ENCODE results near the gene RBMY1D. TPM values are rescaled to one million over a fixed set of nuclear protein-coding genes. Genes with fewer than 3 reads are reported as not detected.

The RBMY1D gene
- total RNA-seq, 1 experiment from 2014 or later: not detected

DNA sequence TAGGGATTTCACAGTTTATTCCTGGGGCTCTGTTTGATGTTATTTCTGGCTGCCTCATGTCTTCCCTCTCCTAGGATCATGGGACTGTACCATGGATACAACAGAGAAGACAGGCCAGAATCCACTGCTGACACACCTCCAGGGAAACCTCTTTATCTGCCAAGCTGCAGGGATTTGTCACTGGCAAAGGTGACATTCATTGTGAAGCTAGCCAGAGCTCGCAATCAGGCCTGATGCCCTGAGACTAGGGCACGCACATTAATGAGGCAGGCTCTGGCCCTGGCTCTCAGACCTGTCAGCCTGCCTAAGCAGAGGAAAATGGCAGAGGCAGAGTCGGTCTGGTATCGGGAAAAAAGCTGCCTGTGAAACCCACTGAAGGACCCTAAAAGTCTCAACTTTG lies 52.2 kb downstream of the RBMY1D start:
- DNase-seq: no peak
- Histone ChIP-seq H4K20me1 (ENCODE audit: insufficient read depth) (no peaks in the 10 kb centered on the region), H3K9me2 (ENCODE audit: insufficient read depth) (no peaks in the 10 kb centered on the region), H3K36me3 (ENCODE audit: low read depth) (no peaks in the 10 kb centered on the region), H3K27me3 (ENCODE audit: insufficient read depth, low read depth) (no peaks in the 10 kb centered on the region), H3K79me2 (ENCODE audit: low read depth) (no peaks in the 10 kb centered on the region), H3F3A (ENCODE audit: insufficient read depth, low read depth) (no peaks in the 10 kb centered on the region), H3K9me3 (ENCODE audit: insufficient read depth, low read depth) (no peaks in the 10 kb centered on the region), H3K27ac (no peak overlapping the region), H3K4me1 (replicated peaks; ENCODE audit: insufficient read depth) (no peaks in the 10 kb centered on the region), H3K4me2 (no peak overlapping the region), H2AFZ (no peak overlapping the region), H3K4me3 (no peak overlapping the region)
- ChIA-PET CTCF (no interaction called here), POLR2A (ENCODE audit: unreplicated experiment) (no interaction called here)
- TF ChIP-seq EZH2 (IDR thresholded peaks at IDR 0.05; ENCODE audit: low read depth) (no peak), CTCF (conservative IDR thresholded peaks at IDR 0.05) (no peak)
- intact Hi-C loops (cut with micrococcal nuclease; ENCODE audit: unreplicated experiment): no loop called here
- no TSS peak for BruUV-seq (replicated peaks)

DNA sequence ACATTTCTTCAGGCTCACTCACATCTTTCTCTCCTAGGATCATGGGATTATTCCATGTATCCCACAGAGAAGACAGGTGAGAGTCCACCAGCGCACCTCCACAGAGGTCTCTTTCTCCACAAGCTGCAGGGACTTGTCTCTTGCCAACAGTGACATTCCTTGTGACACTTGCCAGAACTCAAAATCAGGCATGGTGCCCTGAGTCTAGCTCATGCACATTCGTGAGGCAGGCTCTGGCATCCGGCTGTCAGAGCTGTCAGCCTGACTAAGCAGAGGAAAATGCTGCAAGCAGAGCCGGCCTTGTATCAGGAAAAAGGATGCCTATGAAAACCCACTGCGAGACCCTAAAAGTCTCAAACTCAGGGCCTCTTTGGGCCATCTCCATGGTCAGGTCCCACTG lies 54.8 kb downstream of the RBMY1D start:
- Histone ChIP-seq H3K4me1 (replicated peaks; ENCODE audit: insufficient read depth) (no peaks in the 10 kb centered on the region), H3K27ac (no peak overlapping the region), H3K4me3 (no peak overlapping the region), H3K27me3 (ENCODE audit: insufficient read depth, low read depth) (no peaks in the 10 kb centered on the region), H3K9me2 (ENCODE audit: insufficient read depth) (no peaks in the 10 kb centered on the region), H3K36me3 (ENCODE audit: low read depth) (no peaks in the 10 kb centered on the region), H4K20me1 (ENCODE audit: insufficient read depth) (no peaks in the 10 kb centered on the region), H2AFZ (no peak overlapping the region), H3K4me2 (no peak overlapping the region), H3F3A (ENCODE audit: insufficient read depth, low read depth) (no peaks in the 10 kb centered on the region), H3K9me3 (ENCODE audit: insufficient read depth, low read depth) (no peaks in the 10 kb centered on the region), H3K79me2 (ENCODE audit: low read depth) (no peaks in the 10 kb centered on the region)
- CTCF ChIA-PET: no interaction called here
- intact Hi-C loops (cut with micrococcal nuclease; ENCODE audit: unreplicated experiment): no loop called here
- TF ChIP-seq CTCF (conservative IDR thresholded peaks at IDR 0.05) (no peak), EZH2 (IDR thresholded peaks at IDR 0.05; ENCODE audit: low read depth) (no peak)
- POLR2A ChIA-PET (ENCODE audit: unreplicated experiment): no interaction called here
- no peak for DNase-seq
- BruUV-seq (replicated peaks): no TSS peak

GRCh38 chrY:21836343-21836742 lies 58.0 kb downstream of the RBMY1D start:
- Histone ChIP-seq H3K27ac (no peak overlapping the region), H3K27me3 (ENCODE audit: insufficient read depth, low read depth) (no peaks in the 10 kb centered on the region), H3K79me2 (ENCODE audit: low read depth) (no peaks in the 10 kb centered on the region), H3K36me3 (ENCODE audit: low read depth) (no peaks in the 10 kb centered on the region), H4K20me1 (ENCODE audit: insufficient read depth) (no peaks in the 10 kb centered on the region), H2AFZ (no peak overlapping the region), H3K4me3 (no peak overlapping the region), H3F3A (ENCODE audit: insufficient read depth, low read depth) (no peaks in the 10 kb centered on the region), H3K9me3 (ENCODE audit: insufficient read depth, low read depth) (no peaks in the 10 kb centered on the region), H3K9me2 (ENCODE audit: insufficient read depth) (no peaks in the 10 kb centered on the region), H3K4me1 (replicated peaks; ENCODE audit: insufficient read depth) (no peaks in the 10 kb centered on the region), H3K4me2 (no peak overlapping the region)
- CTCF ChIA-PET: no interaction called here
- no TSS peak for BruUV-seq (replicated peaks)
- POLR2A ChIA-PET (ENCODE audit: unreplicated experiment): no interaction called here
- TF ChIP-seq CTCF (conservative IDR thresholded peaks at IDR 0.05): no peak
- no peak for TF ChIP-seq EZH2 (IDR thresholded peaks at IDR 0.05; ENCODE audit: low read depth)
- no peak for DNase-seq
- intact Hi-C loops (cut with micrococcal nuclease; ENCODE audit: unreplicated experiment): no loop called here

Measured in PC-9 (cell line).